GM19452 (cell line): ENCODE data around the gene BSG.

Source experiments
- ATAC-seq: cut with Tn5 transposase; IDR thresholded peaks from one replicate; pipeline ENCODE4 v1.9.1; 2021; ENCODE audit not compliant: unreplicated experiment

BSG gene

GRCh38 chr19:572140-572742 is at the start of gene BSG:
Gene BSG, plus strand, starts transcription at chr19:572596. Its CDS starts 39 bp downstream, at chr19:572635.
- peak; percentile 67 for ATAC-seq

GRCh38 chr19:522726-523125 is 49.7 kb upstream of the BSG start:
- no peak for ATAC-seq

GRCh38 chr19:524062-524674 is 48.2 kb upstream of the BSG start:
- no peak for ATAC-seq

- no peak for ATAC-seq
These were observed 47.4 kb upstream of the BSG start for GRCh38 chr19:525029-525428.

GRCh38 chr19:525857-526419 is 46.5 kb upstream of the BSG start:
- no peak for ATAC-seq

GRCh38 chr19:530134-531008 is 42.0 kb upstream of the BSG start:
- ATAC-seq = no peak

- ATAC-seq = peak; percentile 72
These were observed 41.2 kb upstream of the BSG start for GRCh38 chr19:531009-531752.

GRCh38 chr19:531753-532560 is 40.4 kb upstream of the BSG start, which contains the start of gene CDC34:
Gene CDC34, plus strand, starts transcription at chr19:531760. Its CDS starts 172 bp downstream, at chr19:531932.
- peak; percentile 38 for ATAC-seq

- no peak for ATAC-seq
These were observed 39.6 kb upstream of the BSG start for GRCh38 chr19:532561-533363.

GRCh38 chr19:533364-534058 is 38.9 kb upstream of the BSG start:
- ATAC-seq = no peak

GRCh38 chr19:534088-534487 is 38.3 kb upstream of the BSG start:
- ATAC-seq = no peak

GRCh38 chr19:535017-535835 is 37.2 kb upstream of the BSG start:
- no peak for ATAC-seq

GRCh38 chr19:536031-536880 is 36.1 kb upstream of the BSG start:
- ATAC-seq = no peak

GRCh38 chr19:536881-537404 is 35.5 kb upstream of the BSG start:
- ATAC-seq = no peak

- no peak for ATAC-seq
These were observed 33.6 kb upstream of the BSG start for GRCh38 chr19:538641-539428.
